GM12891 (cell line): ENCODE measurements around the gene SMIM41.

Source experiments
- POLR2AphosphoS5 ChIP-seq: IDR thresholded peaks from 2 replicates; pipeline ENCODE4 v1.6.1; 2011; ENCODE audit warnings: low read depth, low read length, control low read depth
- TAF1 ChIP-seq: IDR thresholded peaks from 2 replicates; pipeline ENCODE4 v1.6.1; 2011; ENCODE audit warnings: low read depth, low read length, control low read depth

DNA sequence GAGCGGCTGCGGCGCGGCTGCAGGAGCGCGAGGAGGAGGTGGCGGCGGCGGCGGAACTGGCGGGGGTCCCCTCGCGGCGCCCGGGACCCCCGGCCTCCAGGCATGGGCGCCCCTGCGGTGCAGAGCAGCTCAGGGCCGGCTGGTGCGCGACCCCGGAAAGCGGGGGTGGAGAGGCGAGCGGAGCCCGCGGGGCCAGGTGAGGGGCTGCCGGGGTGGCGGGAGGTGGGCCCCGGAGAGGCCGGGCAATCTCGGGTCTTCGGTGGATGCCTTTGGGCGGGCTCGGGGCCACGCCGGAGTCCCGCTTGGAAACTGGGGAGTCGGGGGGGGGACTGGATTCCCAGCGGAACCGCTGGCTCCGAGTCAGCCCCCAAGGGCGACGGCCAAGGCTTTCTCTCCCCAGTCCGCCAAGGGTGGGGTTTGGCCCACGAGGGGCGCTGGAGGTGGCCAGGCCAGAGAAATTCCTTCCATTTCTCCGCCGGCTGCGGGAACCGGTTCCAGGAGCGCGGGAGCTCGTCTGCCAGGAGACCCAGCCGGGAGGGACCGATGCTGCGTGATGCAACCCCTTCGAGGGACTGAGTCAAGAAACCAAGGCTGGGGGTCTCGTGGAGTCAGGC lies 42.1 kb upstream of the SMIM41 start:
- TF ChIP-seq TAF1 = no peak
- no peak for TF ChIP-seq POLR2AphosphoS5
